Measurements from ENCODE around the gene CHCHD6.

DNA sequence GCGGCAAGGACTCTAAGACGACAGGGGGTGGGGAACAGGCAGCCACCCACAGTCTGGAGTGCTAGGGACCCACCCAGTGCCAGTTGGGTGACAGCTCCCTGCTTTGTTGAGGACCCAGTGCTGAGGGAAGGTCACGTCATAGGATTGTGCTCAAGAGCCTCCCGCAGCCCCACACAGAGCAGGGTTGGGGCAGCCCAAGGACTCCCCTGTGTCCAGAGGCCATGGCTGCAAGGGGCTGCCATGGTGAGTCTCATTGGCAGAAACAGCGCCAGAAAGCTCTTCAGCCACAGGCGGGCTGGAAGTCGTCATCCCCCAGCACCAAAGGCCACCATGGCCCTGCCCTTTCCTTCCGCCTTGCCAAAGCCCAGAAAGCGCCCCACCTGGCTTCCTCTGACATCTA lies 241.9 kb downstream of the CHCHD6 start:
- TF ChIP-seq SIN3A (IDR thresholded peaks at IDR 0.05; ENCODE audit: borderline replicate concordance, insufficient read depth, low read length) (no peak), POLR2AphosphoS5 (IDR thresholded peaks at IDR 0.05; ENCODE audit: low read depth, low read length) (no peak), TAF1 (IDR thresholded peaks at IDR 0.05; ENCODE audit: borderline replicate concordance, insufficient read depth, low read length) (no peak), FOXP2 (optimal IDR thresholded peaks at IDR 0.05; ENCODE audit: borderline replicate concordance, extremely low read depth, extremely low read length, insufficient read depth) (no peak)
- TF ChIP-seq, protein P1, sequence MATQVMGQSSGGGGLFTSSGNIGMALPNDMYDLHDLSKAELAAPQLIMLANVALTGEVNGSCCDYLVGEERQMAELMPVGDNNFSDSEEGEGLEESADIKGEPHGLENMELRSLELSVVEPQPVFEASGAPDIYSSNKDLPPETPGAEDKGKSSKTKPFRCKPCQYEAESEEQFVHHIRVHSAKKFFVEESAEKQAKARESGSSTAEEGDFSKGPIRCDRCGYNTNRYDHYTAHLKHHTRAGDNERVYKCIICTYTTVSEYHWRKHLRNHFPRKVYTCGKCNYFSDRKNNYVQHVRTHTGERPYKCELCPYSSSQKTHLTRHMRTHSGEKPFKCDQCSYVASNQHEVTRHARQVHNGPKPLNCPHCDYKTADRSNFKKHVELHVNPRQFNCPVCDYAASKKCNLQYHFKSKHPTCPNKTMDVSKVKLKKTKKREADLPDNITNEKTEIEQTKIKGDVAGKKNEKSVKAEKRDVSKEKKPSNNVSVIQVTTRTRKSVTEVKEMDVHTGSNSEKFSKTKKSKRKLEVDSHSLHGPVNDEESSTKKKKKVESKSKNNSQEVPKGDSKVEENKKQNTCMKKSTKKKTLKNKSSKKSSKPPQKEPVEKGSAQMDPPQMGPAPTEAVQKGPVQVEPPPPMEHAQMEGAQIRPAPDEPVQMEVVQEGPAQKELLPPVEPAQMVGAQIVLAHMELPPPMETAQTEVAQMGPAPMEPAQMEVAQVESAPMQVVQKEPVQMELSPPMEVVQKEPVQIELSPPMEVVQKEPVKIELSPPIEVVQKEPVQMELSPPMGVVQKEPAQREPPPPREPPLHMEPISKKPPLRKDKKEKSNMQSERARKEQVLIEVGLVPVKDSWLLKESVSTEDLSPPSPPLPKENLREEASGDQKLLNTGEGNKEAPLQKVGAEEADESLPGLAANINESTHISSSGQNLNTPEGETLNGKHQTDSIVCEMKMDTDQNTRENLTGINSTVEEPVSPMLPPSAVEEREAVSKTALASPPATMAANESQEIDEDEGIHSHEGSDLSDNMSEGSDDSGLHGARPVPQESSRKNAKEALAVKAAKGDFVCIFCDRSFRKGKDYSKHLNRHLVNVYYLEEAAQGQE (IDR thresholded peaks at IDR 0.05; ENCODE audit: insufficient read depth in 1 of 2, low read depth in 2 of 2, low read length in 2 of 2): no peak
